ENCODE measurements around the gene WDR1. TPM values are rescaled to one million over a fixed set of nuclear protein-coding genes. Genes with fewer than 3 reads are reported as not detected.

WDR1 gene
- total and polyA plus RNA-seq, 11 donors = 76.1 to 299 (median 185) TPM

DNA sequence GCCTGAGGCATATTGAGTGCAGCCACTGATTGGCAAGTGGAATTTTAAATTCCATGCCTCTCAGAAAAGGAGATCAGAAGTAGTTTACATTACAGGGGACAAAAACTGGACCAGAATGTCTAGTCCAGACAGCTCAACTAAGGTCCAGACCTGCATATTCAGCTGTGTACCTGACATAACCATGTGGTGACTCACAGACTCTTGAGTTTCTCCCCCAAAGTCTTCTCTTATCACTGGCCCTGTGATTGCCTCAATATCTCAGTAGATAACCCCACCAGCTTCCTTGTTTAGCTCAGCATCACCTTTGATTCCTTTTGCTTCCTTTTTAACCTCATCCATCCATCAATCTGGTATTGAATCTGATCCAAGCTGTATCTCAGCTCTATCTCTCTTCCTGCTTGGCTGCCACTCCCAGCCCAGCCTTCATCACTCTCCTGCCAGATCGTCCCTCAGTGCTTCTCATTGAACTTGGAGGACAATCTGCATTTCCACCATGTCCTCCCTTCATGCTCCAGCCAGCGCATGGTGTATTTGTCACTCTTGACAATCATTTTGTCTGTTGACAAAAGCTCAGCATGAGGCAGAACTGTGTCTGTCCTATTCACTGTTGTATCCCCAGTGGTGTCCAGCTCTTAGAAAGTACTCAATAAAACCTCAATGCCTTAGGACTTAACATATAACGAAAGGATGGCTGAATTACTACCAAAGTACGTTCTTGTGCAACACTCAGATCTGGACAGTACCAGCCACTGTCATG lies 67.5 kb downstream of the WDR1 start:
- WGBS, 4 donors = 72 to 88% (median 81%) methylated on average over 4 of the region's 4 CpGs
- H3K27me3 ChIP-seq = no peaks in the 10 kb centered on the region
- no peak for DNase-seq
- H3K4me1 ChIP-seq = peaks cover 0 to 13% (median 4%) of the 10 kb centered on the region in 12 donors
- no peaks in the 10 kb centered on the region for H3K9me3 ChIP-seq
- TF ChIP-seq CTCF (IDR thresholded peaks at IDR 0.05) (no peak), POLR2A (IDR thresholded peaks at IDR 0.05) (no peak)
- no peak overlapping the region for H3K27ac ChIP-seq
- intact Hi-C loops (cut with DNase I) = no loop called here
- no peaks in the 10 kb centered on the region for H3K36me3 ChIP-seq
- no peak for ATAC-seq
- no peak overlapping the region for H3K4me3 ChIP-seq

- intact Hi-C loops (cut with DNase I) = no loop called here
Observed at GRCh38 chr4:10047967-10048366, 68.6 kb downstream of the WDR1 start.

DNA sequence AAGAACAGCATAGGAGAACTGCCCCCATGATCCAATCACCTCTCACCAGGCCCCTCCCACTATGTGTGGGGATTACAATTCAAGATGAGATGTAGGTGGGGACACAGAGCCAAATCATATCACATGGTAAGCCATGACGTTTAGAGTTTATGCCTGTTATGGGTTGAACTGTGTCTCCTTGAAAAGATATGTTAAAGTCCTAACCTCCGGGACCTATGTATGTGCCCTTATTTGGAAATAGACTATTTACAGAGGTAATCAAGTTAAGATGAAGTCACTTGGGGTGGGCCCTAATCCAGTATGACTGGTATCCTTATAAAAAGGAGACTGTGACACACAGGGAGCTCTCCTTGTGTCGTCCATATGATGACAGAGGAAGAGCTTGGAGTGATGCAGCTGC lies 70.1 kb downstream of the WDR1 start:
- peaks cover 0 to 14% (median 2%) of the 10 kb centered on the region in 12 donors for H3K9me3 ChIP-seq
- WGBS, 4 donors = 74 to 80% (median 78%) methylated on average over 3 of the region's 3 CpGs
- TF ChIP-seq POLR2A (IDR thresholded peaks at IDR 0.05) (no peak), CTCF (IDR thresholded peaks at IDR 0.05) (no peak)
- intact Hi-C loops (cut with DNase I) = no loop called here
- no peak overlapping the region for H3K27ac ChIP-seq
- H3K36me3 ChIP-seq = no peaks in the 10 kb centered on the region
- H3K27me3 ChIP-seq = no peaks in the 10 kb centered on the region
- ATAC-seq (no peak), DNase-seq (no peak)
- H3K4me1 ChIP-seq = peaks cover 0 to 18% (median 0%) of the 10 kb centered on the region in 12 donors
- no peak overlapping the region for H3K4me3 ChIP-seq

More at GRCh38 chr4:10047967-10048366, 68.6 kb downstream of the WDR1 start:
- no peak for DNase-seq
- H3K27ac ChIP-seq = no peak overlapping the region
- no peaks in the 10 kb centered on the region for H3K27me3 ChIP-seq
- TF ChIP-seq CTCF (IDR thresholded peaks at IDR 0.05) = no peak
- TF ChIP-seq POLR2A (IDR thresholded peaks at IDR 0.05) = no peak
- ATAC-seq = peak in 1 of 4 donors; percentile 34
- peaks cover 0 to 18% (median 0%) of the 10 kb centered on the region in 12 donors for H3K4me1 ChIP-seq
- peaks cover 0 to 5% (median under 1%) of the 10 kb centered on the region in 12 donors for H3K9me3 ChIP-seq
- H3K4me3 ChIP-seq = no peak overlapping the region
- no peaks in the 10 kb centered on the region for H3K36me3 ChIP-seq
- 69 to 74% (median 71%) methylated on average over 5 of the region's 5 CpGs for WGBS, 4 donors

- TF ChIP-seq POLR2A (IDR thresholded peaks at IDR 0.05) (no peak), CTCF (IDR thresholded peaks at IDR 0.05) (no peak)
- H3K36me3 ChIP-seq = no peaks in the 10 kb centered on the region
- no peak overlapping the region for H3K4me3 ChIP-seq
- peaks cover 0 to 14% (median 2%) of the 10 kb centered on the region in 12 donors for H3K9me3 ChIP-seq
- 81 to 91% (median 87%) methylated on average over 1 of the region's 1 CpG for WGBS, 4 donors
- peak overlapping the region in 1 of 12 donors; percentile 70 for H3K27ac ChIP-seq
- ATAC-seq = no peak
- no peaks in the 10 kb centered on the region for H3K27me3 ChIP-seq
- H3K4me1 ChIP-seq = peaks cover 0 to 18% (median 0%) of the 10 kb centered on the region in 12 donors
- intact Hi-C loops (cut with DNase I) = no loop called here
- DNase-seq = no peak
Observed at GRCh38 chr4:10045481-10045880, 71.1 kb downstream of the WDR1 start.
